NCI-H2196 (cell line): ENCODE measurements around the gene CLDN7.

Experiments used
- DNase-seq: peaks from one replicate; lab custom pipeline; 2025; ENCODE audit not compliant: unreplicated experiment; lab: John Stamatoyannopoulos, UW

Gene CLDN7

GRCh38 chr17:7262192-7262934, at the start of gene CLDN7:
Gene CLDN7, minus strand, starts transcription at chr17:7262478. Its CDS starts 435 bp downstream, at chr17:7262043.
- peak; percentile 73 for DNase-seq

GRCh38 chr17:7311110-7311705, 48.9 kb upstream of the CLDN7 start:
- DNase-seq: no peak

GRCh38 chr17:7309628-7310027, 47.4 kb upstream of the CLDN7 start:
- DNase-seq: no peak

- peak; percentile 54 for DNase-seq
Measured at GRCh38 chr17:7308625-7309433, 46.6 kb upstream of the CLDN7 start.

- peak; percentile 4 for DNase-seq
Measured at GRCh38 chr17:7307686-7308624, 45.7 kb upstream of the CLDN7 start.

GRCh38 chr17:7306911-7307685, 44.8 kb upstream of the CLDN7 start, which contains the start of gene EIF5A:
Gene EIF5A, plus strand, starts transcription at chr17:7307628. Its CDS starts 2,008 bp downstream, at chr17:7309636.
- DNase-seq: peak; percentile 92

GRCh38 chr17:7304179-7304578, 41.9 kb upstream of the CLDN7 start:
- DNase-seq: no peak

- DNase-seq: peak; percentile 74
Measured at GRCh38 chr17:7296189-7296861, 34.0 kb upstream of the CLDN7 start.

- DNase-seq: peak; percentile 15
Measured at GRCh38 chr17:7295230-7296180, 33.2 kb upstream of the CLDN7 start.

GRCh38 chr17:7294614-7295153, 32.4 kb upstream of the CLDN7 start, which contains the start of gene YBX2:
Gene YBX2, minus strand, starts transcription at chr17:7294639. Its CDS starts 139 bp downstream, at chr17:7294500.
- DNase-seq: peak; percentile 88

GRCh38 chr17:7293816-7294613, 31.7 kb upstream of the CLDN7 start:
- peak; percentile 58 for DNase-seq

GRCh38 chr17:7293159-7293558, 30.9 kb upstream of the CLDN7 start:
- DNase-seq: no peak

GRCh38 chr17:7292729-7293128, 30.5 kb upstream of the CLDN7 start:
- no peak for DNase-seq

GRCh38 chr17:7292194-7292593, 29.9 kb upstream of the CLDN7 start:
- no peak for DNase-seq

- DNase-seq: no peak
Measured at GRCh38 chr17:7290685-7291084, 28.4 kb upstream of the CLDN7 start.

- DNase-seq: no peak
Measured at GRCh38 chr17:7290166-7290565, 27.9 kb upstream of the CLDN7 start.
